Psoas muscle (tissue), 8 donors: ENCODE data around the gene SUPT5H. TPM values are rescaled to one million over a fixed set of nuclear protein-coding genes. Genes with fewer than 3 reads are reported as not detected.
"Not testable (repeated sequence)": the region's sequence is repeated elsewhere in the genome, so short reads cannot be mapped to it uniquely, and the experiment has no call there.

Experiments used
- ATAC-seq, 4 donors: fragments of 200-7000 bp; cut with Tn5 transposase; one replicate each; pipeline ENCODE4 v1.9.1; 2020; ENCODE audit warnings: moderate library complexity in 3 of 4, mild to moderate bottlenecking in 2 of 4
- DNase-seq, 2 donors: peaks; one replicate each; pipeline ENCODE4 v3.0.0-alpha.2; 2020
- H3K27ac ChIP-seq: fragments of 200-600 bp; one replicate; pipeline ENCODE4 v1.8.0; 2022
- H3K27me3 ChIP-seq, 3 donors: fragments of 200-600 bp in 1 of 3; one replicate each; pipeline versions ENCODE4 v1.6.1 to v1.8.0; 2013 to 2022; ENCODE audit warnings: low read length in 2 of 3, mild to moderate bottlenecking in 2 of 3, moderate library complexity in 1 of 3; ENCODE audit not compliant: insufficient read depth in 3 of 3
- H3K36me3 ChIP-seq, 2 donors: fragments of 200-600 bp in 1 of 2; one replicate each; pipeline versions ENCODE4 v1.6.1 to v1.8.0; 2013 to 2022; ENCODE audit warnings: low read depth in 1 of 2, mild to moderate bottlenecking in 1 of 2, moderate library complexity in 1 of 2; ENCODE audit not compliant: insufficient read depth in 1 of 2
- H3K4me1 ChIP-seq: fragments of 200-600 bp; one replicate; pipeline ENCODE4 v1.8.0; 2022
- H3K4me3 ChIP-seq: fragments of 200-600 bp; one replicate; pipeline ENCODE4 v1.8.0; 2022; ENCODE audit warnings: mild to moderate bottlenecking
- H3K9me3 ChIP-seq: fragments of 200-600 bp; one replicate; pipeline ENCODE4 v1.8.0; 2022
- WGBS, 3 donors: extraction: QIAGEN DNeasy Blood & Tissue Kit; methylation state at CpG; one replicate each; pipeline versions ENCODE4 v1.1.6 to v1.1.7; 2013; 5-methylcytosine and 5-hydroxymethylcytosine counted together
- intact Hi-C, 2 donors: fragments of 100-400 bp; cut with DNase I; formaldehyde crosslinking; loops; one replicate each; pipeline versions ENCODE4 v1.11.0 to v1.14.2; 2022
- polyA plus RNA-seq, 3 donors: library from polyadenylated mRNA; stranded (reverse); fragments of 200-250 nt; gene quantifications; one replicate each; pipeline ENCODE4 v1.2.3, GENCODE V29; 2013
- total RNA-seq, 4 donors: library from RNA; stranded (reverse); fragmentation: NEBNext Ultra II Directional in 2 of 4; extraction: Animal tissue kit (Norgen Biotek cat#: 25700) in 2 of 4; gene quantifications; one replicate each; pipeline versions ENCODE4 v1.2.1 to v1.2.4, GENCODE V29; 2021 to 2023
- TF ChIP-seq, protein P1 (sequence below): fragments of 200-600 bp; IDR thresholded peaks from one replicate; pipeline ENCODE4 v1.8.0; 2022; ENCODE audit warnings: antibody characterized with exemption
- donor health status: healthy with polysubstance abuse.
- donor health status: DM: no; HTN: no; CAD: no; lungs with moderate emphysema.
- donor health status: Bipolar disorder and iron deficiency.
- donor health status: healthy.
- donor health status: DM: yes; HTN: yes; CAD: no.
- donor health status: DM: no; HTN: no; CAD: no.
- donor health status: DM: no; HTN: no; CAD: no.
- donor health status: DM: yes; HTN: yes; CAD: no.

SUPT5H gene
- total and polyA plus RNA-seq, 7 donors = 60.7 to 97.1 (median 82.7) TPM

DNA sequence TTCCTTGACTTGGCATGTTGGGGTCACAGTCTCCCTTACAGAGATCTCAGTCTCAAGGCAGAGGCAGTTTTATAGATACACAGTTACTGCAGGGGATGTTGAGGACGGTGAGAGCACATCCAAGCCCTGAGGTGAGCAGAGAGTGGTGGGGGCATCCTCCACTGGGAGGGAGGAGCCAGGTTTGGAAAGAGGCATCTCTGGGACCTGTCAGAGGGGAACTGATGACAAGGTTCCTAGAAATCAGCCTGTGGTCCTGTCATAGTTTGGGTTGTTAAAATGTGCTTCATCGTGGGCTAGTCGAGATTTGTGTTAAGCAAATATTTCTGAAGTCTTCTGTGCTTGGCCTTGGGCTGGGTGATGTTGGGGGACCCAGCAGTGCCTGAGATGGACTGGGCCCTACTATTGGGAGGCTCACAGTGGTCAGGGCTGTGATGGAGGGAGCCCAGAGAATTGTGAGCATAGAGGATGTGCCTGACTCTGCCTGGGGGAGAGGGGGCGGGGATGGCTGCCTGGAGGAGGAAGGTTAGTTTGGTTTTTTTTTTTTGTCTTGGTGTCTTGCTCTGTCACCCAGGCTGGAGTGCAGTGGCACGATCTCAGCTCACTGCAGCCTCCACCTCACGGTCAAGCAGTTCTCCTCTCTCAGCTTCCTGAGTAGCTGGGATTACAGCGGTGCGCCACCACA, 3.9 kb downstream of the SUPT5H start:
- H3K4me1 ChIP-seq = peaks cover 30% of the 10 kb centered on the region
- peaks cover 0 to 38% of the 10 kb centered on the region in 2 donors for H3K36me3 ChIP-seq
- TF ChIP-seq, protein P1, sequence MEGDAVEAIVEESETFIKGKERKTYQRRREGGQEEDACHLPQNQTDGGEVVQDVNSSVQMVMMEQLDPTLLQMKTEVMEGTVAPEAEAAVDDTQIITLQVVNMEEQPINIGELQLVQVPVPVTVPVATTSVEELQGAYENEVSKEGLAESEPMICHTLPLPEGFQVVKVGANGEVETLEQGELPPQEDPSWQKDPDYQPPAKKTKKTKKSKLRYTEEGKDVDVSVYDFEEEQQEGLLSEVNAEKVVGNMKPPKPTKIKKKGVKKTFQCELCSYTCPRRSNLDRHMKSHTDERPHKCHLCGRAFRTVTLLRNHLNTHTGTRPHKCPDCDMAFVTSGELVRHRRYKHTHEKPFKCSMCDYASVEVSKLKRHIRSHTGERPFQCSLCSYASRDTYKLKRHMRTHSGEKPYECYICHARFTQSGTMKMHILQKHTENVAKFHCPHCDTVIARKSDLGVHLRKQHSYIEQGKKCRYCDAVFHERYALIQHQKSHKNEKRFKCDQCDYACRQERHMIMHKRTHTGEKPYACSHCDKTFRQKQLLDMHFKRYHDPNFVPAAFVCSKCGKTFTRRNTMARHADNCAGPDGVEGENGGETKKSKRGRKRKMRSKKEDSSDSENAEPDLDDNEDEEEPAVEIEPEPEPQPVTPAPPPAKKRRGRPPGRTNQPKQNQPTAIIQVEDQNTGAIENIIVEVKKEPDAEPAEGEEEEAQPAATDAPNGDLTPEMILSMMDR = no peak
- ATAC-seq = no peak
- intact Hi-C loops = loop anchor here (10.0 kb wide), 1 partner anchor 86 kb away; the partner anchor contains the start of gene EID2B (in 2 of the 2)
- no peak for DNase-seq
- no peak overlapping the region for H3K27ac ChIP-seq
- WGBS, 3 donors = 75 to 85% (median 77%) methylated on average over 8 of the region's 8 CpGs
- no peak overlapping the region for H3K4me3 ChIP-seq
- no peaks in the 10 kb centered on the region for H3K9me3 ChIP-seq
- H3K27me3 ChIP-seq = no peaks in the 10 kb centered on the region

DNA sequence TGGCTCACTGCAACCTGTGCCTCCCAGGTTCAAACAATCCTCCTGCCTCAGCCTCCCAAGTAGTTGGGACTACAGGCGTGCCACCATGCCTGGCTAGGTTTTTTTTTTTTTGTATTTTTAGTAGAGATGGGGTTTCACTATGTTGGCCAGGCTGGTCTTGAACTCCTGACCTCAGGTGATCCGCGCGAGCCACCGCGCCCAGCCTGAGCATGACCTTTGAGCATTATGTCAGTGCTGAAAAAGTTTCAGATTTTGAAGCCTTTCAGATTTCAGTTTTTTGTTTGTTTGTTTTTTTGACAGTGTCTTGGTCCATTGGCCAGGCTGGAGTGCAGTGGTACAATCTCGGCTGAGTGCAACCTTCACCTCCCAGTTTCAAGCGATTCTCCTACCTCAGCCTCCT, 5.9 kb downstream of the SUPT5H start:
- H3K4me3 ChIP-seq, DNase-seq, H3K9me3 ChIP-seq, ATAC-seq, H3K27ac ChIP-seq, intact Hi-C loops, H3K27me3 ChIP-seq: not testable (repeated sequence)
- peaks cover 24% of the 10 kb centered on the region for H3K4me1 ChIP-seq
- WGBS, 3 donors = 91 to 95% (median 93%) methylated on average over 8 of the region's 8 CpGs
- H3K36me3 ChIP-seq = peaks cover 0 to 48% of the 10 kb centered on the region in 2 donors

DNA sequence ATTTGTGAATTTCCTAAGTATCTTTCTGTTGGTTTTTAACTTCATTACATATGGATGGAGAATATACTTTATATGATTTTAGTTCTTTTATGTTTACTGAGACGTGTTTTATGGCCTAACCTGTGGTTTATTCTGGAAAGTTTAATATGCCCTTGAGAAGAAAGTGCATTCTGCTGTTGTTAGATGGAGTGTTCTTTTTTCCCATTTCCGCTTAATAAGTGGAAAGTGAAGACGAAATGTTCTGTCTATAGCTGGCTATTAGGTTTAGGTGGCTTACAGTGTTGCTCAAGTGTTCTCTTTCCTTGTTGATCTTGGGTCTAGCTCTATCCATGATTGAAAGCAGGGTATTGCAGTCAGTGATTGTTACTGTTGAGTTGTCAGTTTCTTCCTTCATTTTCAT, 18.0 kb downstream of the SUPT5H start:
- DNase-seq (no peak), ATAC-seq (no peak)
- peaks cover 22 to 97% of the 10 kb centered on the region in 2 donors for H3K36me3 ChIP-seq
- no peaks in the 10 kb centered on the region for H3K27me3 ChIP-seq
- TF ChIP-seq, protein P1 = no peak
- no peaks in the 10 kb centered on the region for H3K9me3 ChIP-seq
- H3K4me1 ChIP-seq = no peaks in the 10 kb centered on the region
- H3K4me3 ChIP-seq = no peak overlapping the region
- intact Hi-C loops = no loop called here
- 71 to 96% (median 88%) methylated on average over 3 of the region's 3 CpGs for WGBS, 3 donors
- H3K27ac ChIP-seq = no peak overlapping the region

DNA sequence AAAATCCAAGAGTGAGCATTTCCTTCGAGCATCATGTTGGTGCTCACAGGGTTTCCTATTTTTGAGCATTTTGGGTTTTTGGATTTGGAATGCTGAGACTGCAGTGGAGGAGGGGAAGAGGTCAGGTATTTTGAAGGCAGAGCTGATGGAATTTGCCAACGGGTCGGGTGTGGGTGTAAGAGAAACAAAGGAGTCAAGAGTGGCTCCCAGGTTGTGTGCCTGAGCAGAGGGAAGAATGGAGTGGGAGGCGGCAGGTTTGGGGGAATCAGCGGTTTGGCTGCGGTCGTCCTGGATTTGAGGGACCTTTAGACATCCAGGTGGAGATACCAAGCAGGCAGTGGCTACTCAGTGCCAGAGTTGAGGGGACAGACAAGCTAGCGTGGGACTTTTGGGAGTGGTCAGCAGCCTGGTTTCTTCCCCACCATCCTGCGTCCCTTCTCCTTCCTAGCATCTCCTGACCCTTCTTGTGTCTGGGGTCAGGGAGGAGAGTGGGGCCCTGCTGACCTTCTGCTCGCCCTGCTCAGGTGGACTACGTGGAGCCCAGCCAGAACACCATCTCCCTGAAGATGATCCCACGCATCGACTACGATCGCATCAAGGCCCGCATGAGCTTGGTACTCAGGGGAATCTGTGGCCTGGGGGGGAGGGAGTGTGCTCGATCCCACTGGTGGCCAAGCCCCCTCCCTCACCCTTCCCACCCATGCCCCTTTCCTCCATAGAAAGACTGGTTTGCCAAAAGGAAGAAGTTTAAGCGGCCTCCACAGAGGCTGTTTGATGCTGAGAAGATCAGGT, 20.8 kb downstream of the SUPT5H start:
- TF ChIP-seq, protein P1 = no peak
- H3K27ac ChIP-seq = no peak overlapping the region
- no peaks in the 10 kb centered on the region for H3K4me1 ChIP-seq
- no peak for ATAC-seq
- peaks cover 12 to 97% of the 10 kb centered on the region in 2 donors for H3K36me3 ChIP-seq
- H3K9me3 ChIP-seq = no peaks in the 10 kb centered on the region
- H3K27me3 ChIP-seq = no peaks in the 10 kb centered on the region
- intact Hi-C loops = no loop called here
- DNase-seq = no peak
- H3K4me3 ChIP-seq = no peak overlapping the region
- WGBS, 3 donors = 93 to 97% (median 94%) methylated on average over 17 to 18 of the region's 18 CpGs

DNA sequence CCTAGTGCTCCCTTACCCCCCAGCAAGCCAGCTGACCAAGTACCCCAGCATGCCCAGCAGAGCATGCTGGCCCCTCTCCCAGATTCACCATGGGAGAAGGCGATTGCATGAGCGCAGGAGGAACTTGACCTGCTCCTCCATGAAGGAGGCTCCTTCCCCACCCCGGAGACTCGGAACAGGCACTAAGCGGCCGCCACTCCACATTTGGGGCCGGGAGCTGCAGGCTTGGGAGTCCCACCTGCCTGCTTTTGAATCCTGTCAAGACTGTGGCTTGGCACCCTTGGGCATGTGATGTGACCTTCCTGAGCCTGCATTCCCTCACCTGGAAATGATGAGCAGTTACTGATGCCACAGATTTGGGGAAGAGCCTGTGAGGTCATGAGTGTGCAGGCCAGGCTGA, 22.6 kb downstream of the SUPT5H start:
- ATAC-seq (no peak), DNase-seq (peak in 1 of 2 donors; percentile 22)
- Histone ChIP-seq H3K36me3 (peaks cover 19 to 99% of the 10 kb centered on the region in 2 donors), H3K9me3 (no peaks in the 10 kb centered on the region), H3K4me3 (no peak overlapping the region), H3K27ac (no peak overlapping the region), H3K4me1 (no peaks in the 10 kb centered on the region), H3K27me3 (no peaks in the 10 kb centered on the region)
- intact Hi-C loops = no loop called here
- TF ChIP-seq, protein P1 = no peak
- WGBS, 3 donors = 90 to 95% (median 91%) methylated on average over 7 of the region's 7 CpGs
